NCI-H1105 treated with DMSO at 0.1 percent for 48 hours (cell line): ENCODE results near the gene GON4L.
"Not testable (repeated sequence)": the region's sequence is repeated elsewhere in the genome, so short reads cannot be mapped to it uniquely, and the experiment has no call there.

ENCODE experiments used
- DNase-seq: peaks from one replicate; lab custom pipeline; 2025; lab: John Stamatoyannopoulos, UW

Gene GON4L

DNA sequence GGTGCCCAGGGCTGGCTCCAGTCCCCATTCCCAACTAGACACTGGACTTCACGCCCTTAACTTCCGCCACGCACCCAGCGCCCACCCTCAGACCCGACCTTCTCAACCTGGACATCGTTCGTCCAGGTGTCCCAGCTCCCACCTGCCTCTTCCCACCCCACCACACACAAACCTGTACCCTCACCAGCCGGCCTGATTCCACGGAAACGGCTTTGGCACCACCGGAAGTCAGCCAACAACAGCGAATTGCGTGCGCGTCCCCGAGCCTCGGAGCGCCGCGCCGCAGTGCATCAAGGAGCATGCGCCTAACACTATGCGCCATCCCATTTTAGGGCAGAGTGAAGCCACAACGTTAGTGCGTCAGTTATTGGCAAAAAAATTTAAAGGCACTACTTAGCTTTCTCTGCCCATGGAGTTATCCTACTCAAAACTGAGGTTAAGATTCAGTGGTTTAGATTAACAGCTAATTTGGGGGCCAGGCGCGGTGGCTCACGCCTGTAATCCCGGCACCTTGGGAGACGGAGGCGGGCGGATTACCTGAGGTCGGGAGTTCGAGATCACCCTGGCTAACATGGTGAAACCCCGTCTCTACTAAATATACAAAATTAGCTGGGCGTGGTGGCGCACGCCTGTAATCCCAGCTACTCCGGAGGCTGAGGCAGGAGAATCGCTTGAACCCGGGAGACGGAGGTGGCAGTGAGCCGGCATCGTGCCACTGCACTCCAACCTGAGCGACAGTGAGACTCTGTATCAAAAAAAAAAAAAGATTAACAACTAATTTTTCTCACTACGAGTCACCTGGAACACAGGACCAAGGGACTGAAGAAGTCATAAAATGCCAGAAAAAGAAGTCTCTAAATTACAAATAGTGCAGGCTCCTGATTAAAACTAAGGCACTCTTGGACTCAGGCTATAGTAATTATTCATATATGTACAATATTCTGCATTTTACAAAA, at the start of gene GON4L:
Gene GON4L, minus strand, starts transcription at position 240 of the 956 bp plus-strand sequence. CDS start 3,434 bp downstream, outside the sequence.
- peak; percentile 93 for DNase-seq

DNA sequence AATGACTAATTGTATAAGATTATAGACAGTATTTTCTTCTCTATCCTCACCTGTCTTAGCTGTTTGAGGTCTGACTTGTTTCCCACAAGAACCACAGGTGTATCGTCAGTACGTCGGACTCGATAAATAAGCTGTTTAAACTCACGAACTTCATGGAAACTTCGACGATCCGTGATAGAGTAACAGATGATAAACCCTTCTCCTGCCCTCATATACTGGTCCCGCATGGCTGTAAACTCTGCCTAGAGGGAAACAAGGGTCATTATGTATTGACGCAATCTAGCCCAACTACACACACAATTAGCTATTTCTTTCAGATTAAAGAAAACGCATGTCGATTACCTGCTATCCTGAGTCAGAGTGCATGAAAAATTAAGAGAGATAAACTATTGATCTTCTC, 47.2 kb upstream of the GON4L start:
- no peak for DNase-seq

- no peak for DNase-seq
These were observed 43.1 kb upstream of the GON4L start for GRCh38 chr1:155900161-155900560.

DNA sequence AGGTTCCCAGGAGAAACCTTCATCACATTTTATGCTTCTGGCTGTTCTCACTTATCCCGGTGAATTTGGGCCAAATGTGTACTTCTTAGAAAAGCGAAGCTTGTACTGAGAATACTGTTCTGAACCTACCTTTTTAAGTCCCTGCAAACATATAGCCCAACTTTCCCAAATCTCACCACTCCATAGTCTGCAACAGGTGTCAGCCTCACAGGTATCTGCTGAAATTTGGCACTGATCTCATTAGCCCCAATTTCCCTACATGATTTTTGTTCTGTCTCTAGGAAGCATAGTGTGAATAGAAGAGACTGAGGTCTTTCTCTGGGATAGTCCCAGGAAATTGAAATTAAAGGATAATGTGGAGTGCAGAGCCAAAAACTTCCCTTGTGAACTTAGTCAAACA, 42.7 kb upstream of the GON4L start:
- no peak for DNase-seq

DNA sequence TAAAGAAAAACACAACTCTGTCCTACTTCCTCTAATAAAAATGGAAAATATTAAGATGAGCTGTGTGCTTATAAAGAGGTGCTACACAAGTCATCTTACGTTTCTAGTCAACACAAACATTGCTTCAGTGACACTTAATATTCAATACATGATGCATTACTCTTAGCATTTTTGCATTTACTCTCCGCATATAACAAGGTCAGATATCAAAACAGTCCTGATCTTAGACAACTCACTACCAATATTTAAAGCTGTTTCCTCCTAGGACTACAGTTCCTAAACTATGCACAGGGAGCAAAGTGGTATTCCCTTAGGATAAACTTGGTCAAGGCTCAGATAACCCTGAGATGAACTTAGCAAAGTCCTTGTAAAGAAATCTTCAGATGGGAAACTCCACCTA, 41.9 kb upstream of the GON4L start:
- DNase-seq = no peak

DNA sequence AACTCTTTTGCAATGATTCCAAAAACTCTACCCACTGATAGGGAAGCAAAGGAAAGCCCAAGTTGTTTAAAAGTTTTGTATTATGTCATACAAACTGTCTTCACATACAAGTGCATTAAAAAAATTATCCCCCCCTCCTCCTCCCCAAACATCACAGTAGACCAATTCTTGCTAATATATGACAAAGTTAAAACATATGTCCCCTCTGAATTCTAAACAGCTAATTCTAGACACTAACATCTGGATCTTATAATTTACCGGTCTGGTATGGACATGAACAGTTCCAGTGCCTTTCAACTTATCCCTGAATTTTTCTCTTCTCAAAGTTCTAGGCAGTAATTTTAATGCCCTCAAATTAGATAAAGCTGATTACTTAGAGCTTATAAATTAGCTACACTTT, 40.7 kb upstream of the GON4L start:
- no peak for DNase-seq

DNA sequence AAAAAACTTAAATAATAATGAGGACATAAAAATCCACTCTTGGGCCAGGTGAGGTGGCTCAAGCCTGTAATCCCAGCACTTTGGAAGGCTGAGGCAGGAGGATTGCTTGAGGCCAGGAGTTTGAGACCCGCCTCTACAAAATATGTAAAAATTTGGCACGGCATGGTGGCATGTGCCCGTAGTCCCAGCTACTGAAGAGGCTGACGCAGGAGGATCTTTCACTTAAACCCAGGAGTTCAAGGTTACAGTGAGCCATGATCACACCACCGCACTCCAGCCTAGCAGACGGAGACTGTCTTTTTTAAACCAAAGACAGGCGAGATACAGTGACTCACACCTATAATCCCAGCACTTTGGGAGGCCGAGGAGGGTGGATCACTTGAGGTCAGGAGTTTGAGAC, 39.5 kb upstream of the GON4L start:
- not testable (repeated sequence) for DNase-seq

GRCh38 chr1:155895617-155896016, 38.6 kb upstream of the GON4L start:
- DNase-seq = not testable (repeated sequence)

DNA sequence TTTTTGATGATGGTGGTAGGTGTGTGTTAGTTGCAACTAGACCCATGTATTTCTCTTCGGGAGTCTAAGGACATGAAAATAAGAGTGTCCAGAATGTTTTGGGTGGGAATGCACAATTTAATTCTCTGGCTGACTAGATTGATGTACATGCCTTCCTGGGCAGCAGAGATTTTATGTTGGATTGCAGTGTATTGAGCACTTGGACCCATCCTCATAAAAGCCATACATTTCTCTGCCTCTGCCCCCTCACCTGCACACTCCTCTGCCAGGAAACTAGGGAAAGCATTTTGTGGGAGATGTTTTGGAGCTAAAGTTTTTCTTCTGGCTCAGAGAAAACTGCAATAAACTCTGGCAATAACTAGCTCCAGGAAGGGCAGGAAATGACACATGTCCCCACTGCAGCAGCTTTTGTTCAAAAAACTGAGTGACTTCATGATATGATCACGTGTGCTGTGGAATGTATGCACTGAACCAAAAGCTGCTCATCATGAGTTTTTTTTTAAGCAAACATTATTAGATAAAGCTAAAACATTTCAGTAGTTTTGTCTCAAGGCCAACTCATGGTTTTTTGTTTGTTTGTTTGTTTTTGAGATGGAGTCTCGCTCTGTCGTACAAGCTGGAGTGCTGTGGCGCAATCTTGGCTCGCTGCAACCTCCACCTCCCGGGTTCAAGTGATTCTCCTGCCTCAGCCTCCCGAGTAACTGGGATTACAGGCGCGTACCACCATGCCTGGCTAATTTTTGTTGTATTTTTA, 36.6 kb upstream of the GON4L start:
- no peak for DNase-seq

GRCh38 chr1:155892796-155893195, 35.8 kb upstream of the GON4L start:
- DNase-seq = no peak

DNA sequence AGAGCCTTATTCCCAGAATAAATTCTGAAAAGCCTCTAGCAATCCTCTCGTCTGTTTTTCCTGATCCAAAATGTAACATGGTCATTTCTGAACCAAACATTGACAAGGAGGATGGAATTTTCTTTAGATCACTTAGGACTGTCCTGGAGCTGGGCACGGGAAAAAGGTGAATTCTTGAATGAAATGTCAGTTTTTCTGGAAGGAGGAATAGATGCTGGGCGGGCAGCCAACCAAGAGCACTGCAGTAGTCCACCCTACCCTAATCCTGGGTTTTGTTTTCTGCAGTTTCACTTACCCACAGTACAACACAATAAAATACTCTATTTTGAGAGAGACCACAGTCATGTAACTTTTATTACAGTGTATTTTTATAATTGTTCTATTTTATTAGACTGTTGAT, 33.2 kb upstream of the GON4L start:
- DNase-seq = no peak

GRCh38 chr1:155889566-155889965, 32.6 kb upstream of the GON4L start:
- no peak for DNase-seq

DNA sequence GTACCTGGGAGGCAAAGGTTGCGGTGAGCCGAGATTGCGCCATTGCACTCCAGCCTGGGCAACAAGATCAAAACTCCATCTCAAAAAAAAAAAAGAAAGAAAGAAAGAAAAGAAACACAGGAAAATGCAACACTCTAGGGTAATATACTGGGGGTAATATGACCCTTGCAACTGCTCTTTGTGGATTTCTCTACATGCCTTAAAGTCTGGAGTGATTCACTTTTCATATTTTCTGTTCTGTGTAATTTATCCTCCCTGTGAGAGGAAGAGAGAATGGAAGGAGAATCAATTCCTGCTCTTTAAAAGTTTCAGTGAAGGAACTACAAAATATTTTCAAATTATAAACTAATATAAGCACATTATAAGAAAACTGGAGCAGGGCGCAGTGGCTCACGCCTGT, 31.5 kb upstream of the GON4L start:
- no peak for DNase-seq

- no peak for DNase-seq
These were observed 28.0 kb upstream of the GON4L start for GRCh38 chr1:155884982-155885381.

DNA sequence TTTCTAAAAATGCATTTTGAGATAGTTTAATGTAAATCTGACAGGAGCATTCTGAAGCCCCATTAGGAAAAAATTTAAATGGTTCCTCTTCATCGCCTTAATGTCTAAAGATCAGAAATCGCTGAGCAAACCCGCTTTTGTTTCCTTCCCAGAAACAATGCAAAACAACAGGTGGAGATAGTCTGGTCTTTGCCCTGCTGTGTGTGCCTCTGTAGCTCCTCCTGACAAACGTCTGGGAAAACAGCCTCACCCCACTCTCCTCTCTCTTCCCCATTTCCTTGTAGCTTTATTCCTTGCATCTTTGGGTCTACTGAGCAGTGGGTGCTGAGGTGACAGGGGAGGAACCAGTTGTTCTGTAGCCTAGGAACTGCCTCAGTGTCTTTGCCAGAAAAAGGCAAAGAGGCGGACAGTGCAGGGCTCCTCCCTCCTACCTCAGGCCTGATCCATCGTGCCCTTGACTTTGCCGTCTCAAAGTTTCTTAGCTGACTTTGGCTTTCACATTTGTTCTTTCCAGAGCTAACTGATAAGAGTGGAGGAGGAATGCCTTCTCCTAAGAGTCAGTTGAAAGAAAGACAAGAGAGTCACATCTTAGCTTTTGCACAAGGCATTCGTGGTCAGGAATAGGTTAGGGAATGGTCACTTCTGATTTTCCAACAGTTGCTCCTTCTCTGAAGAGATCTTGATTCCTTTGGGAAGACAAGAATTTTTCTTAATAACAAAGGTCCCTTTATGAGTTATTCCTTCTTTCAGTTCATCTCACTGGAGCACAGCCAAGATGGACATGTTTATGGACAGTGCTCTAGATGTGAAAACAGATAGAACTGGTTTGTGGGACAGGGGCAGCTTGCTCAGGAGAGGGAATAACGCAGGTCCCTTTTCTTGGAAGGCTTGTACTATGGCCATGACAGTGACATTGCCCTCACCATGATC, 27.3 kb upstream of the GON4L start:
- DNase-seq = no peak

GRCh38 chr1:155882766-155883165, 25.8 kb upstream of the GON4L start:
- no peak for DNase-seq

DNA sequence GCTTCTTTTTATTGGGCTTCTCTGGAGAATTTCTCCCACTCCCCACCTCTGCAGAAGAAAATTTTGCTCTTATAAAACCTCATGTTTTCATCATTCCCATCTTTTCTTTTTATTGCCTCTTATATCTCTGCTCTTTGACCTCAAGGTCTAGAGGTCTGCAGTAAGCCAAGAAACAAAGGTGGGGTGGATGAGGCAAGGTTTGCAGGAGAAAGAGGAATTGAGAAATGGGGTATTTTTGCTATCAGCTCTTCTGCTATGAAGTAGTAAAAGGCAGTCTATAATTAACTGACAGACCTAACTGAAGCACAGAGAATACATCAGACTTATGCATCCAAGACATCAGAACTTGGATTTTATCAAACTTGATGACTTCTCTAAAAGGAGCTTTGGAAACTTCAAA, 25.2 kb upstream of the GON4L start:
- no peak for DNase-seq

- DNase-seq = no peak
These were observed 23.9 kb upstream of the GON4L start for GRCh38 chr1:155880950-155881349.

DNA sequence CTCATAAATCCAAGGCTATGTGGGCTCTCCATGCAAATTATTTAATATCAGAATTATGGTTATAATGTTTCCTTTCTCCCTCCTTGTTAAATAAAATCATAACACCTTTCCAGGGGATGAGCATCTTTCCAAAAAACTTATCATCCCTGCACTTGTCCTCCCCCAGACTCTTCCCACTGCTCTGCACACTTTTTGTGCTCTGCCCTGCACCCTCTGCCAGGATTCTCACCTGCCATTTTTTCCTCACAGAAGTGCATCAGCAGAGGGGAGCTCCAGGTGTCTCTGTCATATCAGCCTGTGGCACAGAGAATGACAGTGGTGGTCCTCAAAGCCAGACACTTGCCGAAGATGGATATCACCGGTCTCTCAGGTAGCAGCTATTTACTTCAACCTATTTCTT, 23.2 kb upstream of the GON4L start:
- DNase-seq = no peak

GRCh38 chr1:155877945-155878344, 20.9 kb upstream of the GON4L start:
- no peak for DNase-seq

DNA sequence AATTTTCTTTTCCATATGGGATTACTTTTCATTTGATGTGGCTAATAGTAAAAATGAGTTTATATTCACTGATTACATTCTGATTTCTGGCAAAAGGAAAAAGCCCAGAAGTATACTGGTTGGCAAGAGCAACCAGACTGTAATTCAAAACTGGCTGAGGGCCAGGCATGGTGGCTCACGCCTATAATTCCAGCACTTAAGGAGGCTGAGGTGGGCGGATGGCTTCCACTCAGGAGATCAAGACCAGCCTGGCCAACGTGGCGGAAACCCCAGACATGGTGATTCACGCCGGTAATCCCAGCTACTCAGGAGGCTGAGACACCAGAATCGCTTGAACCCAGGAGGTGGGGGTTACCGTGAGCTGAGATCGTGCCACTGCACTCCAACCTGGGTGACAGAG, 16.8 kb upstream of the GON4L start:
- peak; percentile 27 for DNase-seq

DNA sequence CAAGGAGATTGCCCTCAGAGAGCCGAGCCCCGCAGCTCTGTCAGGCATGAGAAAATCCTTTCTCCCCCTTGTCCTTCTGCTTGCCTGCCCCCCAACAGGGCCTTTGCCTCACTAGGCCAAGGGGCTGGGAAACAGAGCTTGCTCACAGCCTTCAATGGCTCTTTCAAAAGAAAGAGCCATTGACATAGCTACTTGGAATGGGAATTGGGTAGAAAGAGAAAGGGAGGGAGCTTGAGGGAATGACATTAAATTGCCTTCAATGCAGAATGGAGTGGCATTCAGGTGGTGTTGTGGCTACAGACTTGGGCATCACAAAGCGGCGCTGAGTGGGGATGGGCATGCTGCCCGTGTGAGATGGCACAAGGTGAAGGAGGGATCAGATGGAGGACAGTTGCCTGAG, 15.5 kb upstream of the GON4L start:
- DNase-seq = no peak
